OCI-LY1 (cell line): ENCODE data around the gene AGO1.
A peak's percentile ranks its signal among the peaks of the same experiment; 100 is the strongest.

Experiments
- H2AFZ ChIP-seq: fragments of 200-600 bp; sonication (generic), shearing (Covaris generic); 2 replicates; pipeline ENCODE4 v1.6.0; 2014; ENCODE audit warnings: antibody characterized with exemption, mild to moderate bottlenecking, low read length
- H3F3A ChIP-seq: fragments of 200-600 bp; sonication (generic), shearing (Covaris generic); 2 replicates; pipeline ENCODE4 v1.6.0; 2014; ENCODE audit warnings: mild to moderate bottlenecking, antibody characterized with exemption, low read length, moderate library complexity; ENCODE audit not compliant: insufficient read depth
- H3K27ac ChIP-seq: fragments of 200-600 bp; sonication (generic); 2 replicates; pipeline ENCODE4 v1.5.1; 2014; ENCODE audit warnings: low read length, mixed run types, mild to moderate bottlenecking, low read depth; ENCODE audit not compliant: poor library complexity, severe bottlenecking
- H3K27me3 ChIP-seq: fragments of 200-600 bp; sonication (generic); 2 replicates; pipeline ENCODE4 v1.6.0; 2014; ENCODE audit warnings: antibody characterized with exemption, mild to moderate bottlenecking, low read length, moderate library complexity; ENCODE audit not compliant: insufficient read depth
- H3K36me3 ChIP-seq: fragments of 200-600 bp; sonication (generic); 2 replicates; pipeline ENCODE4 v1.6.1; 2014; ENCODE audit warnings: mild to moderate bottlenecking, antibody characterized with exemption, low read length, moderate library complexity, mixed read lengths; ENCODE audit not compliant: insufficient read depth
- H3K4me1 ChIP-seq: fragments of 200-600 bp; sonication (generic); 2 replicates; pipeline ENCODE4 v1.5.1; 2014; ENCODE audit warnings: mild to moderate bottlenecking, low read length, moderate library complexity; ENCODE audit not compliant: insufficient read depth, severe bottlenecking
- H3K4me2 ChIP-seq: fragments of 200-600 bp; sonication (generic), shearing (Covaris generic); 2 replicates; pipeline ENCODE4 v1.6.1; 2014; ENCODE audit warnings: low read length
- H3K4me3 ChIP-seq: fragments of 200-600 bp; sonication (generic); 2 replicates; pipeline ENCODE4 v1.5.1; 2014; ENCODE audit warnings: low read length, low read depth, mild to moderate bottlenecking, mixed read lengths; ENCODE audit not compliant: poor library complexity, severe bottlenecking
- H3K79me2 ChIP-seq: fragments of 200-600 bp; shearing (Covaris generic); 2 replicates; pipeline ENCODE4 v1.6.1; 2016; ENCODE audit warnings: mixed run types, low read length, mixed read lengths; ENCODE audit not compliant: insufficient read depth
- H3K9ac ChIP-seq: fragments of 200-600 bp; sonication (generic), shearing (Covaris generic); 2 replicates; pipeline ENCODE4 v1.6.1; 2014; ENCODE audit warnings: mild to moderate bottlenecking, low read length, mixed read lengths
- H3K9me2 ChIP-seq: fragments of 200-600 bp; sonication (generic), shearing (Covaris generic); 2 replicates; pipeline ENCODE4 v1.6.1; 2014; ENCODE audit warnings: low read depth, mild to moderate bottlenecking, low read length, mixed read lengths
- H3K9me3 ChIP-seq: fragments of 200-600 bp; shearing (Covaris generic); 2 replicates; pipeline ENCODE4 v1.6.1; 2014; ENCODE audit warnings: low read length, mixed read lengths
- H4K20me1 ChIP-seq: fragments of 200-600 bp; sonication (generic), shearing (Covaris generic); 2 replicates; pipeline ENCODE4 v1.6.0; 2016; ENCODE audit warnings: mild to moderate bottlenecking, low read length; ENCODE audit not compliant: insufficient read depth
- CTCF ChIP-seq: fragments of 200-600 bp; sonication (generic), shearing (Covaris generic); IDR thresholded peaks from 2 replicates; pipeline ENCODE4 v1.5.1; 2017; ENCODE audit warnings: mild to moderate bottlenecking, antibody characterized with exemption, low read length, moderate library complexity, mixed read lengths
- EZH2 ChIP-seq: fragments of 200-600 bp; sonication (generic), shearing (Covaris generic); IDR thresholded peaks from 2 replicates; pipeline ENCODE4 v1.8.0; 2017; ENCODE audit warnings: borderline replicate concordance, mixed run types, mild to moderate bottlenecking, antibody characterized with exemption, low read length, moderate library complexity, mixed read lengths

AGO1 gene

DNA sequence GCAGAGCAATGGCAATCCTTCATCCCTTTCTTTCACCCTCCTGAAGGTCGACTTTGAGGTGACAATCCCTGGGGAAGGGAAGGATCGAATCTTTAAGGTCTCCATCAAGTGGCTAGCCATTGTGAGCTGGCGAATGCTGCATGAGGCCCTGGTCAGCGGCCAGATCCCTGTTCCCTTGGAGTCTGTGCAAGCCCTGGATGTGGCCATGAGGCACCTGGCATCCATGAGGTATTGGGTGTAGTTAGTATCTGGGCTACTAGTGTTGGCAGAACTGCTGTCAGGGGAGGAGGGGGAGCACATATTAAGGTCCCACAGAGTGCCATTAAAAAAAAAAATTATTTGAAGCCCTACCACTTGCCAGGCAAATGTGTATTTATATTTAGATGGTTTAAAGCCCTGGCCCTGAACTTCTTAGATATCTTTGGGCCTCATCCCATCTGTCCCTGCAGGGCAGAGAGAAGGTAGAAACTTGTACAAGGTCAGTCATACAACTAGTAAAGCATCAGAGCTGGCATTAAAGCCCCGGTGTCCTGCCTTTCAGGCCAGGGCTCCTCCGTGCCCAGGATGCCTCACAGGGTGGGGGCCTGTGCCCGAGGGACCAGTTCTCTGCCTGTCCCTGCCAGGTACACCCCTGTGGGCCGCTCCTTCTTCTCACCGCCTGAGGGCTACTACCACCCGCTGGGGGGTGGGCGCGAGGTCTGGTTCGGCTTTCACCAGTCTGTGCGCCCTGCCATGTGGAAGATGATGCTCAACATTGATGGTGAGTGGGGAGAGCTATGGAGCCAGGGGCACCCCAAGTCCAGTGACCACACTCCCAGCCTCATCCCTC, 10.3 kb downstream of the AGO1 start:
- no peak overlapping the region for H3K4me2 ChIP-seq

DNA sequence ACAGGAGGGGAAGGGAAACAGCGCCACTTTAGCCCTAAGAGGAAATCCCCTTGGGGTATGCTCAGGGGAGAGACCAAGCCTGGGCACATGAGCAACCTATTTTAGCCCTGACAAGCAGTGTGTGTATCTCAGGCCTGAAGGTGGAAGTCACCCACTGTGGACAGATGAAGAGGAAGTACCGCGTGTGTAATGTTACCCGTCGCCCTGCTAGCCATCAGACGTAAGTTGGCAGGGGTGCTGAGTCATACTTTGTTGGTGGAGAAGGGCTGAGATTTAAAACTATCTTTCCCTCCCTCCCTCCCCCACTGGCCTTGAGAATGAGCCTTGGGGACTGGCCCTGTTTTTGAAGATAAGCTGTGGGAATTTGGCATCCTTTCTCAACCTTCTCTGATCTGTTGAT, 11.2 kb downstream of the AGO1 start:
- no peak overlapping the region for H3K4me3 ChIP-seq
- no peaks in the 10 kb centered on the region for H3K9me2 ChIP-seq
- no peaks in the 10 kb centered on the region for H3F3A ChIP-seq
- H4K20me1 ChIP-seq, result no peaks in the 10 kb centered on the region
- H2AFZ ChIP-seq, result no peak overlapping the region
- H3K27me3 ChIP-seq, result no peaks in the 10 kb centered on the region
- TF ChIP-seq EZH2, result no peak
- no peak for TF ChIP-seq CTCF
- H3K9ac ChIP-seq, result peak overlapping the region; percentile 30; the same call in 1 of the 2 replicates
- H3K27ac ChIP-seq, result peak overlapping the region; percentile 55
- peaks cover 72% of the 10 kb centered on the region for H3K36me3 ChIP-seq
- no peaks in the 10 kb centered on the region for H3K9me3 ChIP-seq
- no peak overlapping the region; the same call in 1 of the 2 replicates for H3K4me2 ChIP-seq
- H3K79me2 ChIP-seq, result no peaks in the 10 kb centered on the region
- peaks cover 14% of the 10 kb centered on the region for H3K4me1 ChIP-seq

More for the DNA sequence above, 10.3 kb downstream of the AGO1 start:
- Histone ChIP-seq H3K9me3 (no peaks in the 10 kb centered on the region), H3K4me1 (peaks cover 14% of the 10 kb centered on the region), H3K9ac (no peak overlapping the region; the same call in 1 of the 2 replicates), H3F3A (no peaks in the 10 kb centered on the region), H3K4me3 (no peak overlapping the region), H3K79me2 (no peaks in the 10 kb centered on the region), H2AFZ (no peak overlapping the region), H3K36me3 (peaks cover 74% of the 10 kb centered on the region), H4K20me1 (no peaks in the 10 kb centered on the region), H3K27me3 (no peaks in the 10 kb centered on the region), H3K9me2 (no peaks in the 10 kb centered on the region), H3K27ac (peak overlapping the region; percentile 55)
- TF ChIP-seq EZH2, result no peak
- TF ChIP-seq CTCF, result no peak

DNA sequence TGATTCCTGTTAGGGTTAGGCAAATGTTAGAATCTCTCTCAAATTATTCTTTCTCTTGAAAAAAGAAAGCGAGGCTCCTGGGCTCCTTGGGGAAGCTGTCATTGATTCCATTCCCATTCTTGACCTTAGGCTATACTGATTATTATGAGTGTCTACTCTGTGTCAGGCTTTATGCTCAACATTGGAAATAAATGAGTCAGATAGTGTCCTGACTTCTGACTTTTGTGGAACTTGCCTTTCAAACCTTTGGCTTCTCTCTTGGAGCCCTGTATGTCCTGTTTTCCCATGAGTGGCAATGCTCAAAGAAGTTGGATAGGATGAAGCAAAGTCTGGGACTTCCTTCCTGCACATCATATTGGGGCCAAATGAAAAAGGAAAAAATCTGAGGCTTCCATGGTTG, 11.6 kb downstream of the AGO1 start:
- Histone ChIP-seq H3K4me3 (no peak overlapping the region), H3K4me2 (no peak overlapping the region; the same call in 1 of the 2 replicates), H3K9me2 (no peaks in the 10 kb centered on the region), H3K4me1 (peaks cover 14% of the 10 kb centered on the region), H2AFZ (no peak overlapping the region), H3K27ac (peak overlapping the region; percentile 55), H4K20me1 (no peaks in the 10 kb centered on the region), H3F3A (no peaks in the 10 kb centered on the region), H3K9me3 (no peaks in the 10 kb centered on the region), H3K79me2 (no peaks in the 10 kb centered on the region), H3K36me3 (peaks cover 74% of the 10 kb centered on the region), H3K9ac (peak overlapping the region; percentile 30; the same call in 1 of the 2 replicates), H3K27me3 (no peaks in the 10 kb centered on the region)
- TF ChIP-seq EZH2, result no peak
- TF ChIP-seq CTCF, result no peak
